Transverse colon (tissue), 4 donors: ENCODE data around the gene LIMCH1. TPM values are rescaled to one million over a fixed set of nuclear protein-coding genes. Genes with fewer than 3 reads are reported as not detected.

Experiments
- DNase-seq: peaks from one replicate; pipeline ENCODE4 v3.0.0-alpha.2; 2019
- H3K27ac ChIP-seq, 4 donors: fragments of 200-600 bp; sonication (generic); 2 replicates each; pipeline ENCODE4 v1.5.1; 2016 to 2018; ENCODE audit warnings: inconsistent platforms in 4 of 4
- H3K27me3 ChIP-seq: fragments of 200-600 bp; sonication (generic); 2 replicates; pipeline ENCODE4 v1.5.1; 2017; ENCODE audit warnings: inconsistent platforms
- H3K36me3 ChIP-seq, 4 donors: fragments of 200-600 bp; sonication (generic); 2 replicates each; pipeline ENCODE4 v1.5.1; 2017 to 2019; ENCODE audit warnings: inconsistent platforms in 4 of 4
- H3K4me1 ChIP-seq, 4 donors: fragments of 200-600 bp; sonication (generic); 2 replicates each; pipeline ENCODE4 v1.5.1; 2017 to 2020; ENCODE audit warnings: inconsistent platforms in 4 of 4
- H3K4me3 ChIP-seq, 4 donors: fragments of 200-600 bp; sonication (generic); 1 replicate in 1 of 4; 2 replicates in 3 of 4; pipeline versions ENCODE4 v1.5.1 to v1.6.1; 2017 to 2019; ENCODE audit warnings: inconsistent platforms in 4 of 4
- H3K9me3 ChIP-seq, 2 donors: fragments of 200-600 bp; sonication (generic); 2 replicates each; pipeline ENCODE4 v1.5.1; 2017 to 2019; ENCODE audit warnings: inconsistent platforms in 2 of 2
- CTCF ChIP-seq, 5 experiments: fragments of 200-600 bp in 3 of 5; fragments of 450-650 bp in 2 of 5; sonication (generic) in 3 of 5; IDR thresholded peaks; 1 replicate in 2 of 5; 2 replicates in 3 of 5; pipeline ENCODE4 v1.5.1; 2016 to 2017; ENCODE audit warnings: antibody characterized with exemption in 5 of 5, inconsistent platforms in 3 of 5, mild to moderate bottlenecking in 2 of 5, moderate library complexity in 1 of 5
- EP300 ChIP-seq: sonication (generic); formaldehyde crosslinking; IDR thresholded peaks from one replicate; pipeline ENCODE4 v1.6.1; 2017; ENCODE audit warnings: antibody characterized with exemption, low read depth
- POLR2A ChIP-seq: fragments of 450-650 bp; IDR thresholded peaks from one replicate; pipeline ENCODE4 v1.6.1; 2016; ENCODE audit warnings: antibody characterized with exemption, mild to moderate bottlenecking, moderate library complexity
- POLR2AphosphoS5 ChIP-seq, 3 donors: sonication (generic); formaldehyde crosslinking; IDR thresholded peaks; one replicate each; pipeline ENCODE4 v1.6.1; 2016; ENCODE audit warnings: antibody characterized with exemption in 3 of 3
- WGBS, 2 donors: methylation state at CpG; one replicate each; pipeline ENCODE4 v1.1.5; 2018; ENCODE audit warnings: low coverage in 1 of 2; 5-methylcytosine and 5-hydroxymethylcytosine counted together
- in situ Hi-C, 4 donors: fragments of 200-750 bp; cut with MboI; loops; one replicate each; pipeline versions ENCODE4 v1.15.0 to v1.15.1; 2017; ENCODE audit warnings: low sequenced_read_pairs in 3 of 4, low pct_ligation_motif_present in 1 of 4, low pct_unique_long_range_greater_than_20kb in 1 of 4
- intact Hi-C: fragments of 100-400 bp; cut with DNase I; formaldehyde crosslinking; loops from one replicate; pipeline ENCODE4 v1.15.1; 2023; ENCODE audit warnings: low total_unique reads
- total RNA-seq, 4 donors: library from RNA; depleted of rRNA; stranded (reverse); fragments of >200 nt; gene quantifications; one replicate each; pipeline ENCODE4 v1.1.0, GENCODE V29; 2016

Gene LIMCH1
- total RNA-seq, 4 donors from 2014 or later, result 5.5 to 18.5 (median 9.7) TPM

- no peak overlapping the region for H3K27ac ChIP-seq
- intact Hi-C loops (no loop called here), in situ Hi-C loops (no loop called here)
- 28 to 32% methylated on average over 31 to 33 of the region's 33 CpGs for WGBS, 2 donors
- H3K36me3 ChIP-seq, result no peaks in the 10 kb centered on the region
- H3K4me3 ChIP-seq, result no peak overlapping the region
- peaks cover 0 to 4% (median 0%) of the 10 kb centered on the region in 4 donors for H3K4me1 ChIP-seq
- H3K27me3 ChIP-seq, result peaks cover 91% of the 10 kb centered on the region
- TF ChIP-seq POLR2AphosphoS5 (IDR thresholded peaks at IDR 0.05) (no peak), EP300 (no peak), CTCF (IDR thresholded peaks at IDR 0.05) (no peak), POLR2A (no peak)
- H3K9me3 ChIP-seq, result no peaks in the 10 kb centered on the region
- DNase-seq, result no peak
Measured at GRCh38 chr4:41744572-41745291, 206.8 kb downstream of the LIMCH1 start.

GRCh38 chr4:41745292-41746024 is 207.5 kb downstream of the LIMCH1 start:
- no peaks in the 10 kb centered on the region for H3K9me3 ChIP-seq
- intact Hi-C loops (no loop called here), in situ Hi-C loops (no loop called here)
- no peak for TF ChIP-seq CTCF (IDR thresholded peaks at IDR 0.05)
- no peak for TF ChIP-seq POLR2A
- TF ChIP-seq POLR2AphosphoS5 (IDR thresholded peaks at IDR 0.05), result no peak
- no peak for TF ChIP-seq EP300
- no peak overlapping the region for H3K27ac ChIP-seq
- no peaks in the 10 kb centered on the region for H3K36me3 ChIP-seq
- H3K4me3 ChIP-seq, result no peak overlapping the region
- H3K27me3 ChIP-seq, result peaks cover 94% of the 10 kb centered on the region
- DNase-seq, result no peak
- peaks cover 0 to 4% (median 0%) of the 10 kb centered on the region in 4 donors for H3K4me1 ChIP-seq
- 23 to 31% methylated on average over 7 to 40 of the region's 54 CpGs for WGBS, 2 donors

- no peaks in the 10 kb centered on the region for H3K36me3 ChIP-seq
- H3K4me1 ChIP-seq, result peaks cover 0 to 4% (median 2%) of the 10 kb centered on the region in 4 donors
- no peak for DNase-seq
- intact Hi-C loops, result no loop called here
- H3K4me3 ChIP-seq, result no peak overlapping the region
- in situ Hi-C loops, result no loop called here
- no peak overlapping the region for H3K27ac ChIP-seq
- TF ChIP-seq POLR2A (no peak), EP300 (no peak), POLR2AphosphoS5 (IDR thresholded peaks at IDR 0.05) (no peak), CTCF (IDR thresholded peaks at IDR 0.05) (no peak)
- H3K27me3 ChIP-seq, result peaks cover 96% of the 10 kb centered on the region
- H3K9me3 ChIP-seq, result no peaks in the 10 kb centered on the region
- 21 to 50% methylated on average over 1 to 17 of the region's 36 CpGs for WGBS, 2 donors
Measured at GRCh38 chr4:41746025-41746439, 208.1 kb downstream of the LIMCH1 start.

GRCh38 chr4:41746440-41747229 is 208.7 kb downstream of the LIMCH1 start:
- DNase-seq, result no peak
- no peak overlapping the region for H3K27ac ChIP-seq
- peaks cover 0 to 6% (median 2%) of the 10 kb centered on the region in 4 donors for H3K4me1 ChIP-seq
- WGBS, 2 donors, result 35 to 65% methylated on average over 4 to 37 of the region's 37 CpGs
- in situ Hi-C loops, result no loop called here
- H3K9me3 ChIP-seq, result no peaks in the 10 kb centered on the region
- TF ChIP-seq EP300 (no peak), POLR2A (no peak), CTCF (IDR thresholded peaks at IDR 0.05) (no peak), POLR2AphosphoS5 (IDR thresholded peaks at IDR 0.05) (no peak)
- intact Hi-C loops, result no loop called here
- no peaks in the 10 kb centered on the region for H3K36me3 ChIP-seq
- no peak overlapping the region for H3K4me3 ChIP-seq
- H3K27me3 ChIP-seq, result peaks cover 97% of the 10 kb centered on the region
